ENCODE data around the gene CXXC5.

The CXXC5 gene

DNA sequence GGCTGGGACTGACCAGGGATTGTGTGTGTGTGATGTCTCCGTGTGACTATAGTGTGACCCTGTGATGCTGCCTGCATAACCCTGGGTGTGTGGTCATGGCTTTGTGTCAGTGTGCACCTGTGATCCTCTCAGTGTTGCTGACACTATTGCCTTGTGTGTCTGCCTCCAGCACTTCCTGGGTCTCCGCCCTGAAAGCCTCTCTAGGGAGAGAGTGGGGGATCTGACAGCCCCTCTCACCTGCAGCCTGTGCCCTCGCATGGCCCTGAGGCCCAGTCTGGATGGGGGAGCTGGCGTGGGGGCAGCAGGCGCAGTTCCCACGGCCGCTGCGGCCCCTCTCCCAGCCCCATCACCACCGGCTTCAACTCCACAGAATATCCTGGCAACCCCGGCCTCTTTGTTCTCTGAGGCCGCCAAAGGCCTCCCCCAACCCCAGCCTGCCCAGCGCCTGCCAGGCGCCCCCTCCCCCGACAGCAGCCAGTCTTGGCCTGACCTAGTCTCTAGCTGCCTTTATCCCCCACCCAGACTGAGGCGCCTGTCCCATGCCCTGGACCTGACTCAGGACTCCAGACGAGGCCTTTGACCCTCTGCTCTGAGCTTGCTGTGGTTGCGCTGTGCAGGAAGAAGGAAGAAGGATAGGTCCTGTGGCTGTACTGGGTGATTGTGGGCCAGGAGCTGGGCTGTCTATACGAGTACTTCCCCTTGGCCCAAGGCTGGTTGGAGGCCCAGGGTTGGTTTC, 38.7 kb downstream of the CXXC5 start:
- Histone ChIP-seq H3K36me3 (ENCODE audit: control insufficient read depth in 4 of 4, insufficient read depth in 4 of 4, low read length in 3 of 4) (peaks cover 3 to 66% (median 31%) of the 10 kb centered on the region in 4 experiments), H3K4me3 (ENCODE audit: control insufficient read depth in 1 of 7, extremely low read depth in 1 of 7, insufficient read depth in 4 of 7, low read depth in 2 of 7, low read length in 6 of 7) (no peak overlapping the region), H3K27me3 (replicated peaks in 2 of 5; ENCODE audit: control insufficient read depth in 4 of 5, insufficient read depth in 5 of 5, low read length in 4 of 5) (no peaks in the 10 kb centered on the region), H3K9me3 (ENCODE audit: control extremely low read depth in 1 of 5, control insufficient read depth in 4 of 5, insufficient read depth in 2 of 5, low read depth in 1 of 5, low read length in 4 of 5) (no peaks in the 10 kb centered on the region), H3K27ac (ENCODE audit: insufficient read depth in 1 of 2, low read depth in 1 of 2, low read length in 2 of 2, poor library complexity in 1 of 2, severe bottlenecking in 2 of 2) (no peak overlapping the region), H3K4me1 (ENCODE audit: control extremely low read depth in 1 of 4, control insufficient read depth in 4 of 4, insufficient read depth in 4 of 4, low read length in 3 of 4) (peaks cover 2 to 87% (median 73%) of the 10 kb centered on the region in 4 experiments)
- 91% methylated on average over 9 of the region's 18 CpGs for WGBS (ENCODE audit: insufficient coverage)
- POLR2A ChIA-PET: interaction anchor here (0.6 to 2.5 kb wide), 2 partner anchors 16 to 74 kb away, joined by 3 to 10 read pairs; no protein-coding TSS in a partner anchor
- DNase-seq: no peak
- CTCF ChIA-PET: interaction anchor here (6.2 to 16.8 kb wide), 3 partner anchors 19 to 51 kb away, joined by 27 to 357 read pairs (median 211); no protein-coding TSS in a partner anchor

GRCh38 chr5:139687656-139688055, 39.5 kb downstream of the CXXC5 start:
- 96% methylated on average over 5 of the region's 6 CpGs for WGBS (ENCODE audit: insufficient coverage)
- ChIA-PET CTCF (interaction anchor here (3.9 to 16.8 kb wide), 5 partner anchors 19 to 52 kb away, joined by 16 to 357 read pairs (median 67); no protein-coding TSS in a partner anchor), POLR2A (interaction anchor here (0.6 to 2.5 kb wide), 2 partner anchors 17 to 73 kb away, joined by 3 to 10 read pairs; no protein-coding TSS in a partner anchor)
- Histone ChIP-seq H3K4me3 (ENCODE audit: control insufficient read depth in 1 of 7, extremely low read depth in 1 of 7, insufficient read depth in 4 of 7, low read depth in 2 of 7, low read length in 6 of 7) (no peak overlapping the region), H3K9me3 (ENCODE audit: control extremely low read depth in 1 of 5, control insufficient read depth in 4 of 5, insufficient read depth in 2 of 5, low read depth in 1 of 5, low read length in 4 of 5) (no peaks in the 10 kb centered on the region), H3K27ac (ENCODE audit: insufficient read depth in 1 of 2, low read depth in 1 of 2, low read length in 2 of 2, poor library complexity in 1 of 2, severe bottlenecking in 2 of 2) (no peak overlapping the region), H3K27me3 (replicated peaks in 2 of 5; ENCODE audit: control insufficient read depth in 4 of 5, insufficient read depth in 5 of 5, low read length in 4 of 5) (no peaks in the 10 kb centered on the region), H3K36me3 (ENCODE audit: control insufficient read depth in 4 of 4, insufficient read depth in 4 of 4, low read length in 3 of 4) (peaks cover under 1 to 59% (median 24%) of the 10 kb centered on the region in 4 experiments), H3K4me1 (ENCODE audit: control extremely low read depth in 1 of 4, control insufficient read depth in 4 of 4, insufficient read depth in 4 of 4, low read length in 3 of 4) (peaks cover 2 to 82% (median 70%) of the 10 kb centered on the region in 4 experiments)
- DNase-seq: no peak

- POLR2A ChIA-PET: interaction anchor here (1.1 to 3.4 kb wide), 3 partner anchors 18 to 52 kb away, joined by 3 to 22 read pairs (median 10); no protein-coding TSS in a partner anchor
- DNase-seq: no peak
- CTCF ChIA-PET: interaction anchor here (0.6 to 16.8 kb wide), 10 partner anchors 9 to 102 kb away, joined by 3 to 357 read pairs (median 18); no protein-coding TSS in a partner anchor
- Histone ChIP-seq H3K4me1 (ENCODE audit: control extremely low read depth in 1 of 4, control insufficient read depth in 4 of 4, insufficient read depth in 4 of 4, low read length in 3 of 4) (peaks cover 0 to 80% (median 65%) of the 10 kb centered on the region in 4 experiments), H3K27me3 (replicated peaks in 2 of 5; ENCODE audit: control insufficient read depth in 4 of 5, insufficient read depth in 5 of 5, low read length in 4 of 5) (no peaks in the 10 kb centered on the region), H3K27ac (ENCODE audit: insufficient read depth in 1 of 2, low read depth in 1 of 2, low read length in 2 of 2, poor library complexity in 1 of 2, severe bottlenecking in 2 of 2) (no peak overlapping the region), H3K36me3 (ENCODE audit: control insufficient read depth in 4 of 4, insufficient read depth in 4 of 4, low read length in 3 of 4) (peaks cover 0 to 53% (median 20%) of the 10 kb centered on the region in 4 experiments), H3K4me3 (ENCODE audit: control insufficient read depth in 1 of 7, extremely low read depth in 1 of 7, insufficient read depth in 4 of 7, low read depth in 2 of 7, low read length in 6 of 7) (no peak overlapping the region), H3K9me3 (ENCODE audit: control extremely low read depth in 1 of 5, control insufficient read depth in 4 of 5, insufficient read depth in 2 of 5, low read depth in 1 of 5, low read length in 4 of 5) (no peaks in the 10 kb centered on the region)
- 93% methylated on average over 6 of the region's 14 CpGs for WGBS (ENCODE audit: insufficient coverage)
Measured at GRCh38 chr5:139688088-139688702, 40.0 kb downstream of the CXXC5 start.

DNA sequence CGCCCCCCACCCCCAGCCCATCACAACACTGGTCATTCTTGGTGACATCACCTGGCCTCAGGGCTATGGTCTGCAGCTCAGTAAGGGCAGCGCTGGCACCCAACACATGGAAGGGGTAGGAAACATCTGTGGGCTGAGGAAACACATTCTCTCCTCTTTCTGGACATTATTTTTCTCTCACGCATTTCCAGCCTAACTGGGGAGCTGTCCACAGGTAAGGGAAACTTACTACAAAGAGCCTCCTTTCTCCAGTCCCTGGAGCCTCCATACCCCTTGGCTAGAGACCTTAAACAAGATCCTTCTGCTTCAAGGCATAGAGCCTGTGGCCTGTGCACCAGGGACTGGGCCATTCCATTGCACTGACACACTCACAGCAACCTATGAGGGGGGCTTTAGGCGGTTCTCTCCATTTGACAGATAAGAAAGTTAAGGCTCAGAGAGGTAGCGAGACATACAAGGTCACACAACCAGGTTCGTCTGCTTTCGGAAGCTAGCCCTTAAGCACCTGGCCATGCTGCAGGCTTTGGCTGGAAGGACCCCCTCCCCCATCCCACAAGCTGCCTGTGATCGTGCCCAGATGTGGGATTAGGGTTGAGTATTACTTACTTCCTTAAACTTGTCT, 40.7 kb downstream of the CXXC5 start:
- CTCF ChIA-PET: interaction anchor here (0.6 to 16.8 kb wide), 15 partner anchors 8 to 266 kb away, joined by 3 to 357 read pairs (median 7); partner anchors contain the start of gene CXXC5

GRCh38 chr5:139689631-139690063, 41.5 kb downstream of the CXXC5 start:
- H3K27me3 ChIP-seq (replicated peaks in 2 of 5; ENCODE audit: control insufficient read depth in 4 of 5, insufficient read depth in 5 of 5, low read length in 4 of 5): no peaks in the 10 kb centered on the region
- peaks cover 0 to 79% (median 51%) of the 10 kb centered on the region in 4 experiments for H3K4me1 ChIP-seq (ENCODE audit: control extremely low read depth in 1 of 4, control insufficient read depth in 4 of 4, insufficient read depth in 4 of 4, low read length in 3 of 4)
- no peaks in the 10 kb centered on the region for H3K9me3 ChIP-seq (ENCODE audit: control extremely low read depth in 1 of 5, control insufficient read depth in 4 of 5, insufficient read depth in 2 of 5, low read depth in 1 of 5, low read length in 4 of 5)
- peak in 2 of 3 donors; percentile 46 to 66 for DNase-seq
- peak overlapping the region in 1 of 2 experiments; percentile 32 for H3K27ac ChIP-seq (ENCODE audit: insufficient read depth in 1 of 2, low read depth in 1 of 2, low read length in 2 of 2, poor library complexity in 1 of 2, severe bottlenecking in 2 of 2)
- CTCF ChIA-PET: interaction anchor here (0.9 to 16.8 kb wide), 19 partner anchors 11 to 267 kb away, joined by 3 to 357 read pairs (median 10); partner anchors contain the start of gene CXXC5
- POLR2A ChIA-PET: interaction anchor here (0.8 to 3.4 kb wide), 10 partner anchors 18 to 56 kb away, joined by 3 to 22 read pairs (median 6); partner anchors contain the start of gene CXXC5
- 11% methylated on average over 15 of the region's 16 CpGs for WGBS (ENCODE audit: insufficient coverage)
- H3K4me3 ChIP-seq (ENCODE audit: control insufficient read depth in 1 of 7, extremely low read depth in 1 of 7, insufficient read depth in 4 of 7, low read depth in 2 of 7, low read length in 6 of 7): peak overlapping the region in 4 of 7 experiments; percentile 4 to 61 (median 34)
- peaks cover 0 to 39% (median 9%) of the 10 kb centered on the region in 4 experiments for H3K36me3 ChIP-seq (ENCODE audit: control insufficient read depth in 4 of 4, insufficient read depth in 4 of 4, low read length in 3 of 4)

More for the DNA sequence above, 40.7 kb downstream of the CXXC5 start:
- WGBS (ENCODE audit: insufficient coverage): no CpG with 5 or more reads among the region's 8 CpGs
- POLR2A ChIA-PET: interaction anchor here (0.9 to 3.4 kb wide), 6 partner anchors 18 to 52 kb away, joined by 3 to 22 read pairs (median 8); partner anchors contain the start of gene CXXC5
- peaks cover 0 to 79% (median 59%) of the 10 kb centered on the region in 4 experiments for H3K4me1 ChIP-seq (ENCODE audit: control extremely low read depth in 1 of 4, control insufficient read depth in 4 of 4, insufficient read depth in 4 of 4, low read length in 3 of 4)
- peaks cover 0 to 47% (median 14%) of the 10 kb centered on the region in 4 experiments for H3K36me3 ChIP-seq (ENCODE audit: control insufficient read depth in 4 of 4, insufficient read depth in 4 of 4, low read length in 3 of 4)
- no peak overlapping the region for H3K27ac ChIP-seq (ENCODE audit: insufficient read depth in 1 of 2, low read depth in 1 of 2, low read length in 2 of 2, poor library complexity in 1 of 2, severe bottlenecking in 2 of 2)
- H3K9me3 ChIP-seq (ENCODE audit: control extremely low read depth in 1 of 5, control insufficient read depth in 4 of 5, insufficient read depth in 2 of 5, low read depth in 1 of 5, low read length in 4 of 5): no peaks in the 10 kb centered on the region
- peak in 1 of 3 donors; percentile 42 for DNase-seq
- peak overlapping the region in 3 of 7 experiments; percentile 4 to 61 (median 36) for H3K4me3 ChIP-seq (ENCODE audit: control insufficient read depth in 1 of 7, extremely low read depth in 1 of 7, insufficient read depth in 4 of 7, low read depth in 2 of 7, low read length in 6 of 7)
- no peaks in the 10 kb centered on the region for H3K27me3 ChIP-seq (replicated peaks in 2 of 5; ENCODE audit: control insufficient read depth in 4 of 5, insufficient read depth in 5 of 5, low read length in 4 of 5)

DNA sequence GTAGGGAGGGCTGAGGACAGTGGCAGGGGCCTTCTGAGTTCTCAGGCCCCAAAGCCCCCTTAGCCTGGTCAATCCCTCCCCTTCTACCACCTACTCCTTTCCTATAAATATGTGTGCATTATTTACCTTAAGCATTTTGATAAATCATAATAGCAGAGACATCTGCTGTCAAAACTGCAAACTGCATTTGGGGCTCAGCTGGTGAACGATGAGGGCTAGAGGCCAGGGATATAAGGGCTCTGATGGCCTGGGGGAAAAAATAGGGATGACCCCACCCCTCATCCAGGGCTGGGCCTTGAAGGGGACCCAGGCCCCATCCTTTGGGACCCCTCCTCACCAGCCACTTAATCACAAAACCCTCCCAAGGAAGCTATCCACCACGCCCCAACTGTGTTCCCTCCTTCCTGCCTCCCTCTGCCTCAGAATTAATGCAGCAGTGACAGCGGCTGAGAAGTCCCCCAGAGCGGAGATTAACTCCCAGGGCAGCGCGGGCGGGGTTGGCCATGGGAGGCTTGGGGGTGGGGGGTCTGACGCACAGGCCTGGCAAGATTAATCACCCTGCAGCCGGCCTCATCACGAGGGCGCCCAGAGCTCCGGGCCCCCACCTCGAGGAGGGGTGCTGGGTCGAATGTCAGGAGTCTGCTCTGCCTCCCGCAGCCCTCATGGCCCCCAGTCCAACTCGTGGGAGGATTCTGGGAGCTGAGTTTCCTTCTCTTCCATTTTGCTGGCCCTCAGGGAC, 42.1 kb downstream of the CXXC5 start:
- Histone ChIP-seq H3K4me3 (ENCODE audit: control insufficient read depth in 1 of 7, extremely low read depth in 1 of 7, insufficient read depth in 4 of 7, low read depth in 2 of 7, low read length in 6 of 7) (peak overlapping the region in 2 of 7 experiments; percentile 36 to 61), H3K27me3 (replicated peaks in 2 of 5; ENCODE audit: control insufficient read depth in 4 of 5, insufficient read depth in 5 of 5, low read length in 4 of 5) (no peaks in the 10 kb centered on the region), H3K9me3 (ENCODE audit: control extremely low read depth in 1 of 5, control insufficient read depth in 4 of 5, insufficient read depth in 2 of 5, low read depth in 1 of 5, low read length in 4 of 5) (no peaks in the 10 kb centered on the region), H3K36me3 (ENCODE audit: control insufficient read depth in 4 of 4, insufficient read depth in 4 of 4, low read length in 3 of 4) (peaks cover 0 to 33% (median 8%) of the 10 kb centered on the region in 4 experiments), H3K27ac (ENCODE audit: insufficient read depth in 1 of 2, low read depth in 1 of 2, low read length in 2 of 2, poor library complexity in 1 of 2, severe bottlenecking in 2 of 2) (peak overlapping the region in 1 of 2 experiments; percentile 32), H3K4me1 (ENCODE audit: control extremely low read depth in 1 of 4, control insufficient read depth in 4 of 4, insufficient read depth in 4 of 4, low read length in 3 of 4) (peaks cover 0 to 79% (median 45%) of the 10 kb centered on the region in 4 experiments)
- ChIA-PET CTCF (interaction anchor here (0.9 to 16.8 kb wide), 21 partner anchors 10 to 268 kb away, joined by 3 to 357 read pairs (median 8); partner anchors contain the start of gene CXXC5), POLR2A (interaction anchor here (0.8 to 3.4 kb wide), 9 partner anchors 19 to 57 kb away, joined by 3 to 22 read pairs (median 5); partner anchors contain the start of gene CXXC5)
- 6% methylated on average over 11 of the region's 16 CpGs for WGBS (ENCODE audit: insufficient coverage)
- peak in 2 of 3 donors; percentile 63 to 64 for DNase-seq
